HG03280 (cell line): Measurements from ENCODE around the gene WIZ.

ENCODE experiments used
- ATAC-seq: cut with Tn5 transposase; IDR thresholded peaks from one replicate; pipeline ENCODE4 v1.9.1; 2021; ENCODE audit warnings: mild to moderate bottlenecking, moderate library complexity; ENCODE audit not compliant: unreplicated experiment

Gene WIZ

DNA sequence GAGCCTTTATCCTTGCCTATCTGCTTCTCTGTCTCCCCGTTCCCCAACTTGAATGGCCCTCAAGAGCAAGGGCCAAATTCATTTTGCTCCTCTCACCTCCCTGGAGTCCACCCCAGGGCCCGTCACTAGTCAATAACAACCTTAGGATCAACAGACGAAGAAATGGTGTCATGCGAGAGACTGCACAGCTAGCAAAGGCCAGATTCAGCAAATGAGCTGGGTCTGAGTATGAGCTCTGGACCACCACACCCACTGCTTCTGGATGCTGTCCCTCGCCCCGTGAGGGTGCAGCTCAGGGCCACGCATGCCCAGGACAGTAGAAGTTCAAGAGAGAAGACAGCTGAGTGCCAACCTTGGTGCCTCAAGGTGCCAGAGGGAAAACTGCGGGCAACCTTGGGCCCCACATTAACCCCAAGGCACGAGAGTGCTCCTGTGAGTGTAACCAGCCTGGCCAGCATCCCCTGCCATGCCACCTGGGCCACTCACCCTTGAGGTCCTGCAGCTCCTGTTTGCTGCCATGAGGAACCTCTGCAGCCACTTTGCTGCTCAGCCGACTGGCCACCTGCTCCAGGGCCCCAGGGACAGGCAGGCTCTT is 19.1 kb downstream of the WIZ start:
- no peak for ATAC-seq

DNA sequence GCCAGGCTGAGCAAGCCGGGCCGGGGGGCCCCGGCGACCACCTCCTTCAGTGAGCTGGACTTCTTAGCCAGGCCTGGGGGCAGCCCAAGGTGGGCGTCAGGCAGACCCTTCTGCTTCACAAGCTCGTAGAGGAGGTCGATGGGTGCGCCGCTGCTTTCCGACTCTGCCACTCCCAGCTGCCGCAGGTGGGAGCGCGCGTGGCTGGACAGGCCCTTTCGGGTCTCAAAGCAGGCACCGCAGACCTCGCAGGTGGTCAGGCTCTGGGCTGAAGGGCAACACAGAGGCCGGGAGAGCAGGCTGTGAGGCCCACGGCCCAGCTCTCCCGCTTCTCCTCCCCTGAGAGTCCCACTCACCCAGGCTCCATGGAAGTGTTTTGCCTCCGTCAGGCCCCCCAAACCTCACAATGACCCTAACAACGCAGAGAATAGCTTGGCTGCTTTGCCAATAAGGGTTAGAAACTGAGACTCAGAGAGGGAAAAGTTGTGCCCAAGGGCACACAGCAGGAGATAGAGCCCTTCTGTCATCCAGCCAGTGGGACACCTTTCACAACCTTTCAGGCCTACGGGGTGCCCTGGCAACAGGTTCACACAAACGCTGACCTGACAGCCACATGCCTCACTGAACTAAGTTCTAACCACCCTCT is 19.8 kb downstream of the WIZ start:
- no peak for ATAC-seq

GRCh38 chr19:15428956-15429824 is 20.6 kb downstream of the WIZ start:
- ATAC-seq = no peak

- no peak for ATAC-seq
These were observed 21.7 kb downstream of the WIZ start for GRCh38 chr19:15427991-15428471.

DNA sequence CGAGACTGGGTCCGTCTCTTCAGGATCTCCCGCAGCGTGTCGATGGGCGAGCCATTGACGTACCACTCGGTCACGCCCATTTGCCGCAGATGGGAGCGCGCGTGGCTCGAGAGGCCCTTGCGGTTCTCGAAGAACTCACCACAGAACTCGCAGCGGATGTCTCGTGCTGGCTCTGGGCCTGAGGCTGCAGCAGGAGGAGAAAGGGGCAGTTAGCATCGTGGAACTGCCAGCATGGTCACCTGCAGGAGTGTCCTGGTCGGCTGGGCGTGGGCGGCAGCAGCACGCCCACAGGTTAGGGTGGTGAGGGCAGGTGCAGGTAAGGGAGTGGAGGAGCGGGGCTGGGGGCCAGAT is 22.4 kb downstream of the WIZ start:
- ATAC-seq = no peak

DNA sequence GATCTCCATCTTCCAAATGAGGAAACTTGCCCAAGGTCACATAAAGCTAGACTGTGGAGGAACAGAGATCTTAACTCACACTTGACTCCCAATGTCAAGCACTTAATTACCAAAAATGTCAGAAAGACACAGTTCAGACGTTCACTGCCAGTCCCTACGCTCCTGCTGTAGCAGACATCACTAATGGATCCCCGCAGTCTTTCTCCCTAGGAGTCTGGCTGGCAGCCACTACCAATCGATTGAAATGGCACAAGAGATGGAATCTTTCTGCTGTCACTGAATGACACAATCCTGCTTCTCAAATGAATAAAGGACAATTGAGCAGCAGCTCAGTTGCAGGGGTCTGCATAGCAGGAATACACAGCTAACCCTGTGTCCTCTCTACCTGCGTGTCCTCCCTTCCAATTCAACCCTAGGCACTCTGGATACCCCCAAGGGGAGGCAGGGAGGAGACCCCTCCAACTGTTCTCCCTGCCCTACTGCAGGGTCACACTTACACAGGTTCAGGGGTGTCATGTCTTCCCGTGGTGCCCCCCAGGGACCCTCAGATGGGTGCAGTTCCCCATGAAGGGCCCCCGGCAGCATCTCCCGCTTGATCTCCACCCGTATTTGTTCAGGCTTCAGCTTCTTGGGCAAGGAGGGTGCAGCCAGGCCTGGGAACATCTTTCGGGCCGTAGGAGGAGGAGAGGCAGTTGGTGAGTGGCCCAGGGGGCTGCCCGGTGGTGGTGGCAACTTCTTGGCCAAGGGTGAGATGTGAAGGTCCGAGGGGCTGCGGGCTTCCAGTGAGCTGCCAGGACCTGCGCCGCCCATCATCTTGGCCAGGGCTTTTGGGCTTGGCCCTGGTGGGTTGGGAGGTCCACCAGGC is 23.0 kb downstream of the WIZ start:
- no peak for ATAC-seq

GRCh38 chr19:15425321-15425950 is 24.3 kb downstream of the WIZ start:
- ATAC-seq = no peak

DNA sequence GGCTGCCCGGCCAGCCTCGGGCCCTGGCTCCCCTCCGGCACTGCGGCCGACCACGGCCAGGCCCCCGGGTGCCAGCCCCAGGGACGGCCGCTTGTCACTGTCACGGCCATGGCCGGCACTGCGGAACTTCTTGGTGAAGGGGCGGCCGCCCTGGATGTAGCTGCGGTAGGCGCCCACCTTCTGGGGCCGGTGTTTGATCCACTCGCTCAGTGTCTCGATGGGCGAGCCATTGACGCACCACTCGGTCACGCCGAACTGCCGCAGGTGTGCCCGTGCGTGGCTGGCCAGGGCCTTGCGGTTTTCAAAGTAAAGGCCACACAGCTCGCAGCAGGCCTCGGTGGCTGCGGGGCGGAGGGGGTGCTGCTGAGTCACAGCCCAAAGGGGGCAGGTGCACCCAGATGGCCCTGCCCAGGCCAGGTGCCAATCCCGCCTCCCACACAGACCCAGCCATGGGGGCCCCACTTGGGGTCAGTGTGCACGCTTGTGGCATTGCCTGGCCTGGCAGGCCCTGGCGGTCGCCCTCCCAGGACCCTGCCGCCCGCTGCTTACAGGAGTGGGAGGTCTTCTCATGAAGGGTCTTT is 25.0 kb downstream of the WIZ start:
- no peak for ATAC-seq

DNA sequence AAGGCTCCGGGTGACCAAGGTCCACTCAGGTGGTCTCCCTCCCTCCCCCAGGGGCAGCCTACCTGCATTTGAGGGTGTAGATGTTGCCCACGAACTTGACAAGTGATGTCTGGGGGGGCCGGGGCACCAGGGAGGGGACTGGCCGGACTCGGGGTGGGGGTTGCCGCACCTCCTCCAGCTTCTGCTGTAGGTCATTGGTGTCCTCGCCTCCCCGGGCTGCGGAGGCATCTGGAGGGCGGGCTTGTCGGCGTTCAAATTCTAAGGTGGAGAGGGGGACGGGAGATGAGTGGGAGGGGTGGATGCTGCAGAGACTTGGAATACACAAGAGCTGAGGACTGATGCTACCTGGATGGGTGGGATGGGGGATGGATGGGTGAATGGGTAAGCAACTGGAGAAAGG is 25.6 kb downstream of the WIZ start:
- no peak for ATAC-seq

GRCh38 chr19:15423130-15423529 is 26.6 kb downstream of the WIZ start:
- no peak for ATAC-seq

DNA sequence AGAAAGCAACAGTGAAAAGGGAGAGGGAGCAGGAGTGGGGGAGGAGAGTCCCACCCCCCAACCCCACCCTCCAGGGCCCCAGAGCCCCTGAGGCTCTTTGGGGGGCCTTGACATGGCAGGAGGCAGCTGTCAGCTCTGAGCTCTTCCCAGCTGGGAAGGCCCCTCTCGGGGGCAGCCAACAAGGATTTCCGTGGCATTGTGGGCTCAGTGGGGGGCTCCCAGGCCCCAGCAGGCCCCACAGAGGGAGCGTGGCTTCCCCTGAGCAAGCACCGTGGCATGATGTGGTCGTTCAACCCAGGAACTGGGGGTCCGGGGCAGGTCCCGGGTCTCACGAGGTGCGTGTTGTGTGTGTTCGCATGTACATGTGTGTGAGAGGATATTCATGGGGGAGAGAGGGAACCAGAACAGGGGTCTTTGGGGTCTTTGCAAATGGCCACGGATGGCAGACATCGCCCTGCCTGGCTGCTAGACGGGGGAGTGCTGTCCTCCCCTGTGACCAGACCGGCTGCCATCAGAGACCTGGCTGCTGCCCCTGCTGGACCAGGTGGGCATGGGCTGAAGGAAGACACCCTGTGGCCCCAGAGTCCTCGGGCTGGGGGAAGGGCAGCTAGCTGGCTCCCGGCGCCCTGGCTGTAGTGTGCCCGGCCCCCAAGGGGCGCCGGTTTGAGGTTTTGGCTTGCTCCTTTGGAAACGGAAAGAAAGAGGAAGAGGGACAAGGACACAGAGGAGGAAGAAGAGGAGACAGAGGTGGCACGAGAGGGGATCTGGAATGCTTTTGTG is 27.3 kb downstream of the WIZ start:
- no peak for ATAC-seq

- ATAC-seq = no peak
These were observed 28.0 kb downstream of the WIZ start for GRCh38 chr19:15421721-15422260.

GRCh38 chr19:15421136-15421695 is 28.5 kb downstream of the WIZ start:
- ATAC-seq = no peak

GRCh38 chr19:15419413-15420025 is 30.2 kb downstream of the WIZ start:
- ATAC-seq = no peak

- ATAC-seq = peak; percentile 92
These were observed 31.0 kb downstream of the WIZ start, which contains the start of gene AKAP8L for GRCh38 chr19:15418579-15419412. Gene AKAP8L (minus strand): TSS chr19:15418988. CDS start chr19:15418923, 65 bp downstream.

GRCh38 chr19:15418231-15418578 is 31.6 kb downstream of the WIZ start:
- ATAC-seq = no peak

- ATAC-seq = no peak
These were observed 32.1 kb downstream of the WIZ start for GRCh38 chr19:15417699-15418098.
